Activated effector memory CD4-positive, alpha-beta T cell treated with Interleukin-2 at 50 U/mL for 16 hours (primary cell): ENCODE measurements around the gene MYO1E.

Experiments used
- DNase-seq: peaks from one replicate; pipeline ENCODE4 v3.0.0-alpha.2; 2020

The MYO1E gene

DNA sequence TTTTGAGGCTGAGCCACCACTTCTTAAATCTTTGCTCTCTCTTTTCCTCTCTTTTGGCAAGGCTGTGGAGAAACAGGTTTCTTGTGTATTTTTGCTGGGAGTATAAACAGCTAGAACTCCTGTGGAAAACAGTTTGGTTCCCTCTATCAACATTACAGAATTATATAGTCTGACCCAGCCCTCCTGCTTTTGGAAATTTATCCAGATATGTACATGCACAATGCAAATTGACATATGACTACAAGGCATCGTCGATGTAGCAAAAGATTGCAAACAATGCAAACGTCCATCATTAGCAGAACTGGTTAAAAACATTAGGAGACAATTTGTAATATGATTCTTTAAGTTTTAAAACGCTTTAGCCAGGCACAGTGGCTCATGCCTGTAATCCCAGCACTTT lies 12.5 kb upstream of the MYO1E start:
- no peak for DNase-seq

DNA sequence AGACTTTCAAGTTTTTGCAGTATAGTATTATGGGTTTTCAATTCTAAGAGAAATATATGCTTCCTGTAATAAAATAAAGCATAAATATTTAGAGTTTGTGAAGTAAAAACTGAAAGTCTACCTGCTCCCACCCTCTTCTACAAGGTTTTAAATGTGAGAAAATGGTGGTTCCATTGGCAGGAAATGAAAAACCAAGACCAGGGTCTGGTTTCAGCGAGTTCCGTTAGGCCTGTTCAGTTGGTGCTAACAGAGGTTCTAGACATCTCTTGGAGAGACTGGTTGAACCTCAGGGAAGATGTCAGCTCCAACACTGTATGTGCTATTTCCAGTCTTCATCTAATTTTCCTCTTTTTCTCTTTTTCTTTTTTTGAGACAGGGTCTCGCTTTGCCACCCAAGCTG lies 11.8 kb upstream of the MYO1E start:
- no peak for DNase-seq

DNA sequence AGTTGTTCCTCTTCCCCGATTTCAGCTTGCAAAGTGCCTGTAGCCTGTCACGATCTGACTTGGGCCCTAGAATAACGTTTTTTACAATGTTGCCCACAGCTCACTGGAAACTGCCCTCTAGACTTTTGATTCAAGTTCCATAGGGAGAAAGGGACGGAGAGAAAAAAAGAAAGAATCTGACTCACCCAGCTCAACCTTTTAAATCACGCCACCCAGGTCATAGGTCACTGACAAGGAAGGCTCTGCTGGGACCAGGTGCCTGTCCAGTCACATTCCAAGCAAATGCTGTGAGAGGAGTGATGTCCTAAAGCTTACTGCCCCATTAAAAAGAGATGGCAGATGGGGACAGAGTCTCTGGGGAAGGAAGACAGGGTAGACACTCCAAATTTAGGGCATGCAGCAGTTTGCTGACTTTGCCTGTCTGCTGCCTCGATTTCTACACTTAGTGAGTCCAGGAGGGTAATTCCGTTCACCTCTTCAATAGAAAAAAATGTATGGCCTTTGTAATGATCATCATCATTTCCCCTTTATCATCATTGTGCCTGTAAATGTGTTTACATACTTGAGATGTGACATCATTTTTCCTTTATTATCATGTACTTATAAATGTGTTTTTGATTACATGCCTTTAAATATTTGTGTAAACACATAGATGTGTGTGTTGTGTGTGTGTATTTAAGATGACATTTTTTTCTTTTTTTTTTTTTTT lies 8.4 kb upstream of the MYO1E start:
- no peak for DNase-seq

DNA sequence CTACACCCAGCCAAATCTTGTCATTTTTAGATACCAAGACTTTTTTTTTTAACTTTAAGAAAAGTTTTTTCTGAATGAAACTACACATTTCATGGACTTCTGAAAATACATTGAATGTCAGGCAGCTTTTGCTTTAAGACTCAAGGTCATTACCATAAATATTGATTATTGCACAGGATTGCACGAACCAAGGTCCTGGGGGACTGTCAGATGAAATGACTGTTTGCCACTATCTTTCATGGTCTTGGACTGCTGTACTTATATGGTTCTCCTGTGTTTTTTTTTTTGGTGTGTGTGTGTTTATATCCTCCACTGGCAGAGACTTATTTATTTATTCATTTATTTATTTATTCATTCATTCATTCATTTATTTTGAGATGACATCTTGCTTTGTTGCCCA lies 6.9 kb upstream of the MYO1E start:
- DNase-seq = no peak

DNA sequence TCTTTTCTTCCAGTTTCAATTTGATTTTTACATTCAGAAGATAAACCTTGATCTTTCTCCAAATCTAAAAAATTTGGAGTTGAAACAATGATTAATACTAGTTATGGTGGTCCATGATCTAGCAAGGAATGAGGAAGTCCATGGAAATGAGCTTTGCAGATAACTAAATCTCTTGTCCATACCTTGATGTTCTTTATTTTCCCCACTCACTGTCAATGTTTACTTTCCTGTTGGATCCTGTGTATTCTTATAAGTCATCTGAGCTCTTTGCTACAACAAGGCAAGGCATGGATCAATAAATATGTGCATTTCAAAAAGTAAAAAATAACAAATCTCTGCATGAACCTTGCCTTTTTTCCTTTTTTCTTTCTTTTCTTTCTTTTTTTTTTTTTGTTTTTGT lies 6.2 kb upstream of the MYO1E start:
- DNase-seq = no peak

DNA sequence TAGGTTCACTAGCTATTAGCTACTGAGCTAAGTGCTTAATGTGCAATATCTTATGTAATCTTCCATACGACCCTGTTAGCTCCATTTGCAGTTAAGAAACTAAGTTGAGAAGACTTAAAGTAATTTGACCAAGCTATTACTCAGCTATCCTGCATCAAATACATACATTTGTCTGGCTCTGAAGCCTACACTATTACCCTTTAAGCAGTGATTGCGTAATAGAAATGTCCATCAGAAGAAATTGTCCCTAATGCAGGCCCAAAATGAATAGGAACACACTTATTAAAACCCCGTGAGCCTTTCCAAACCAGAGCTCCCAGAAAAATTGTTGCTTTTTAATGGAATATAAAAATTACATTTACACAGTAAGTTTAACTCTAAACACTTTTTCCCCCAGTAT lies 5.3 kb upstream of the MYO1E start:
- DNase-seq = no peak

DNA sequence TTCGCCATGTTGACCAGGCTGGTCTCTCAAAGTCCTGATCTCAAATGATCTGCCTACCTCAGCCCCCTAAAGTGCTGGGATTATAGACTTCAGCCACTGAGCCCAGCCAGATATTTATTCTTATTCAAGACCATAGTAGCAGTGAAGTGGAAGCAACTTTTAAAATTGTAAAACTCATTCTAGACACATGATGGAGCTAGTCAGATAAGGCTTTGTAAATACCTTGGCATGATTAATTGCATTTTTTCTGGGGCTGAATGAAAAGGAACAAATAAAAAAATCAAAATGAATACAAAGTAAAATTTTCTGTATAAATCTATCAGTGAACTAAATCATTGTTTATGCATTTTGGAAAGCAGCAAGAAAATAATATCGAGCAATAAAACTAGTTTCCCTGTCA lies 4.1 kb upstream of the MYO1E start:
- no peak for DNase-seq

DNA sequence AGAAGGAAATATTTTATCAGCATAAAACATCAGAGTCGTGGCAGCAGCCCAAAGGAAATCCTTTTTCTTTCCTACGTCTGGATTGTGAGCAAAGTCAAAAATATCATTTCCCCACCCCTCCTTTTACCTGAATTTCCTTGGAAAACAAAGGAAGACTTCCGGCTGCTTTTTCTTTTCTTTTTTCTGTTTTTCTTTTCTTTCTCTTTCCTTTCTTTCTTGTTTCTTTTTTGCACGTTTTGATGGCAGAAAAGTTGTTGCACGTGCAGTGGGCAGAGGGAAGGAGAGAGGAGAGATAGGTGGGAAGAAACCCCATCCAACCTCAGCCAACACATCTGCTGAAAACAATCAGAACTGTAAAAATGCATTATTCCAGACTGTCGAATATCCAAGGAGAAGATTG lies 544 bp upstream of the MYO1E start:
- no peak for DNase-seq

DNA sequence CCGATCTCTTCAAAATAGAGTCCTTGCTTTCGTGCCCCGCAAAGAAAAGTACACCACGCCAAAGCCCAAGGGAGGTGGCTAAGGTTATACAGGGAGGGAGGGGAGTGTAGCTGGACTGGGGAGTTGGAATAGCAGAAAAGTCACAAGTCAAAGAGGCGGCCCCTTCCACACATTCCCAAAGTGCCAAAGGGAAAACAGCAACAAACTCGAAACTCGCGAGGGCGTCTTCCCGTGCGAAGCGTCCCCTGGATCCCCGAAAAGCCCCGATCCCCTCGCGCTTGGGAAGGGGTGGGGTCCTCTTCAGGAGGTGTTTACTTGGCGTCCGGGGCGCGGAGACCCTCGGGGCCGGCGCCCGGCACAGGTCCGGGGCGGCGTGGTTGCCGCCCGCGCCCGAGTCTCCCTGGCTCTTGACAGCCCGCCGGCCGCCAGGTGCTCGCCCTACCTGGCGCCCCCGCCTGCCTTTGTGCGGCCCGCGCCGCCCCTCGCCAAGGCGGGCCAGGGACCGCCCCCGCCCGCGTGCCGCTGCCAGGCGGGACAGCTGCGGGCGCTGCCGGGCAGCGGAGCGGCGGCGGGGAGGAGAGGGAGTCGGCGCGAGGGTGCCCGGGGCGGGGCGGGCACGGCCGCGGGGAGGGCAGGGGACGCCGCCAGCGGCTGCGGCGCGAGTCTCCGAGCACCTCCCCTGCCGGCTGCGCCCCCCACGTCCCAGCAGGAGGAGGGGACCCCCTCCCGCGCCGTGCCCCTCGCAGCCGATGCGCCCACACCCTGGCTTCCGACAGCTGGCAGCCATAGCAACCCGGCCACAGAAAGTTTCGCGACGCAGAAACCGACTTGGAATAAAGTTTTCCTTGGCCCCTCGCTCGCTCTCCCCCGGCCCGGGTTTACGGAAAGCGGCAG lies 966 bp downstream of the MYO1E start:
- no peak for DNase-seq

DNA sequence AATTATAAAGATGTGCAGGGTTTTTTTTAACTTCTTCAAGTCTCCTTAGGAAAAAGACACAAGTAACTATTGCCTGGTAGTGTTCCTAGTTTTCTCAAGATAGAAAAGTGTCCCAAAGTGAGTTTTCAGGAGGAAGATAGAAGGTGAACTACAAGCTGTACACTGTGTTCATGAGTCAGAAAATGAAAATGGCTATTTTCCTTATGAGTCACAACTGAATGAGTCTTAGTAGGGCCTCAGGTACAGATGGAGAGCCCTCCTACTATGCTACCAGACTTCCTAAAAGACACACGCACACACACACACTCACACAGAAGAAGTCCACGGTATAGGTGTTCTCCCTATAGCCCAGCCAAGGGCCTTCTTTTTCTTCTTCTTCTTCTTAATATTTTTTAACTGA lies 3.1 kb downstream of the MYO1E start:
- no peak for DNase-seq

DNA sequence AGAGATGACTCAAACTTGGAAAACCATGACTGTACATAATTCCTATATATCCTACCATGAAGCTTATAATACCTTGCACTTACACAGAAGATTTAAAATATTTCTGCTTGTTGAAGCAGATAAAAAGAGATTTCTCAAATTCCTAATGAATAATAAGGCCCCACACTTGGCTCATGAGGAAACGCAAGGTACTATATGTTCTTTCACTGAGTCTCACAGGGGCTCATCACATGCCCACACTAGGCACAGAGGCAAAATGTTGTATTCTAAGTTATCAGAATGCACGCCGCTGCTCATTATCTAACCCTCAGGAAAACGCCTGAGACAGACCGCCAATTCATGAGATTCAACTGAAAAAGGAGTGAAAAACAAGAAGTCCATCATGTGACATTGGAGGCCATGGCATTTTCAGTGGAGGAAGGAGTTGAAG lies 5.6 kb downstream of the MYO1E start:
- DNase-seq = no peak

DNA sequence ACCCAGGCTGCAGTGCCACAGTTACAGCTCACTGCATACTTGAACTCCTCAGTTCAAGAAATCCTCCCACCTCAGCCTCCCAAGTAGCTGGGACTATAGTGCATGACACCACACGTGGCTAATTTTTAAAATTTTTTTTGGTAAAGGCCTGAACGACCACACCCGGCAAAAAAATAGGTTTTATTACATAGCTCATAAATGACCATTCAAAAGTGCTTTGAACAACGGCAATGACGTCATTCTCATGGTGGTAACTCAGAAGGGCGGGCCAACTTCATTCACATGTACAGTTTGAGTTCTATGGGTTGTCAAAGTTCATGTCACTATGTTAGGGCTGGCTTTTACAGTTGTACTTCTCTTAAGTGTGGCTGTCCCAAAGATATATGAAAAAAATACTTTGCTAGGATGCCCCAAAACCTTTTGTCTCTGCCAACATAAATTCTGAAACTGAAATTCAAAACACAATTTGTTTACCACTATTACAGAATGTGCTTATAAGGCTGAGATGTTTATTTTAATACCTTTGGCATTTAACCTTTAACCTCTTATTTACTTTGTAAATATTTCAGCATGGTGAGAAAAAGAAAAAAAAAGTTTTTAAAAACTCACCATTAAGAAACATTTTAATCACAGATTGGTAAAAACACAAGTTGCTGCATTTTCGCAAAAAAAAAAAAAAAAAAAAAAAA lies 6.2 kb downstream of the MYO1E start:
- no peak for DNase-seq

DNA sequence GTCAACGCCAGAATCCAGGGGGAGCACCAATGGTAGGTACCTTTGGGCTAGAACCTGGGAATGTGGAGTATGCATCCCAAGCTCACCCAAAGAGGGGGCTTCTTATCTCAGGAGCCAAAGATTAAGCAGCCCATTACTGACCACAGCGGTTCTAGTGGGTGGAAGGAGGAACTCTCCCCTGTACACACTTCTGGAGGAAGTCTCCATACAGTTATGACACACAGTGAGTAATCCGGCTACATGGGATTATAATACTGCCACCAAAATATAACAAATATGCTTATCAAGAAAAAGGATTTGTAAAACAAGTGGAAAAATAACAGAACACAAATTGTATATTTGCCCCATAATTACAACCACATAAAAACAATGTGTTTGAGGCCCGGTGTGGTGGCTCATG lies 8.4 kb downstream of the MYO1E start:
- DNase-seq = no peak

DNA sequence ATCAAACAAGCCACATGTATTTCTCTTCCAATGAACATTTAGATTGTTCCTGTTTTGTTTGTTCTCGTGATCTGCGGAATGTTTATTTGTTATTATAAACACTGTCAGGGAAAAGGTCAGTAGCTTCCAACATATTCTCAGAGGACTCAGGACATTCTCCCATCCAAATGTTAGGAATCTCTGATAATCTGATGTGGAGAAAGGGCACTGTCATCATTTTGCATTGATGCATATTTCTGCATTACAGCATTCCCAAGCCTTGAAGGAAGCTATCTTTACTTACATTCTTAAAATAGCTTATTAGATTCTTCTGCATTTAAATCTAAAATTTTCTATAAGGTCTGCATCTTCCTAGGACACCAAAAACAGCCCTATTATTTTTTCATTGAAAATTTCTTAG lies 10.3 kb downstream of the MYO1E start:
- DNase-seq = no peak

DNA sequence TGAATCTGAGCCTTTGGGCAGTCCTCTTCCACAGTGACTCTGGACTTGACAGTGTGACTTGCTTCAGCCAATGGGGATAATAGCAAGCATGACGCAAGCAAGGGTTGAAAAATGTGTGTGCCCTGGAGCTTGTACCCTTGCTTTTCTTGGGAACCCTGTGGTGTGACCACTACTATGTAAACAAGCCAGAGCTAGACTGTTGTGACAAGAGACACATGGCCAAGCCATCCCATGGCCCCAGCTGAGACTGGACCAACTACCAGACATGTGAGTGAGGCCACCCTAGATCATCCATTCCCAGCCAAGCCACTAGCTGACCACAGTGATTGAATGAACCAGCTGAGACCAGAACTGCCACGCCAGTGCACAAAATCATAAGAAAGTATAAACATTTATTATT lies 11.8 kb downstream of the MYO1E start:
- no peak for DNase-seq

DNA sequence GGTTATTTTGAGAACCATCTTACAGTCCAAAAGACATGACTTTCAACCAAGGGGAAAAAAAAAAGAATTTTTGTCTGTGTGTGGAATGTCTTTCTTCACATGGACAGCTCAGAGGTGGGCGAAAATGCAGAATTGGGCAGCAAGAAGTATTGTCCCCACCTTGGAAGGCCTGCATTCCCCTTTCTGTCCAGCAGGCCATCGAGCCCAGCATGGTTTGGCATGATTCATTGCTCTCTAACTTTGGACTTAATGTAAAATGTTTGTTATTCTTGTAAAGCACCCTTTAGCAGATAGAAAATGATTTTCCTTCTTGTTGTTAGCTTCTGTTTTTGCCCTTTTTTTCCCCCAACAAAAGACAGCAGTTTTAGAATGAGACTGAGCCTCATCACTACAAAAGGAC lies 12.4 kb downstream of the MYO1E start:
- DNase-seq = no peak

DNA sequence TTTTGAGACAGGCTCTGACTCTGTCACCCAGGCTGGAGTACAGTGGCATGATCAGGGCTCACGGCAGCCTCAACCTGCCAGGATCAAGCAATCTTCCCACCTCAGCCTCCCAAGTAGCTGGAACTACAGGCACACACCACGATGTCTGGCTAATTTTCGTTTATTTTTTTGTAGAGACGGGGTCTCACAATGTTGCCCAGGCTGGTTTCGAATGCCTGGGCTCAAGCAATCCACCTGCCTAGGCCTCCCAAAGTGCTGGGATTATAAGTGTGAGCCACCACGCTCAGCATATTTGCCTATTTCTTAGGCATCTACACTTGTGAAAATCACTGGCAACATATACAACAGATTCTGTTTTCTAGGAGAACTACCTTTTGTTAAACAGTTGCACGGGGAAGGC lies 16.9 kb downstream of the MYO1E start:
- DNase-seq = no peak

DNA sequence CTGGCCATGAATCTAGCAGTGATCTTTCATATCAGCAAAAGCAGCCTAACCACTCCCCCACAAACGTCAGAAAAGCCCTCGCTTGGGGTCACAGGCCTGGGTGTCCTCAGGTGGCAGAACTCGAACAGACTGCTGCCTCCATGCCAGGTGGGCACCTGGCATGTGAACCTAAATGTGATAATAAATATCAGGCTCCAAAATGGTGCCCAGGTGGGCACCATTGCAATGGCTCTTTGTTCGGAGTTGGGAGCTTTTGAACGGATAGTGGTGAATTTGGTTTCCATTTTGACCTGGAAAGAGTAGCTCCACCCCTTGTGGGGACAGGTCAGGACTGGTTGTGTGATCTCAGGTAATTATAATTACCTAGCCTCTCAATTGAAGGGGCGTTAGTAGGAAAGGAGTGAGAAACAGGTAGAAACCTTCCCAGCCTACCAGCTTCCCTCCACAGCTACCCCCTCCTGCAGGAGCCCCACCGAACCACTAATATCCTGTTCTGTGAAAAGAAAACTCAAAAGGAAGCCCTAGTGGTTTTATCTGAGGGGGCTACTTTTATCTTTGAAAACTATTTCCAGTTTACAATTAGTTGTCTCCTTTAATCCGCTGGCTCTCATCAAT lies 18.1 kb downstream of the MYO1E start:
- DNase-seq = no peak

DNA sequence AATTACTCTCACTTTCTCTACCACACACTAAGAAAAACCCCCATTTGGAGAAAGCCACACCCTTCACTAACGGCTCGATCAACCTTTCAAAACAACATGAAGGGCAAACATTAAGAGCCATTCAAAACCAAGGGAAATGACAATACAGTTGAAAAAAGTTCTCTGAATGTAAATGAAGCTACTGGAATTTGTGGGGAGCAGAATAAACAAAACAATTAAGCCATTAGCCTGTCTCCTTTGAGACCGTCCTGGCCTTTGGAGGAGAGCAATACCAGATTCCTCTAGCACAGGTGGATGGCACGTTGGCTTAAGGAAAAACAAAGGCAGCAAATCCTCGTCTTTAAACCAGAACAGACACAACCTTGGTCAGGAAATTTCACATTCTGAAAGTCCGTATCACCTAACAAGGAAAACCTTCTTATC lies 18.7 kb downstream of the MYO1E start:
- DNase-seq = no peak

DNA sequence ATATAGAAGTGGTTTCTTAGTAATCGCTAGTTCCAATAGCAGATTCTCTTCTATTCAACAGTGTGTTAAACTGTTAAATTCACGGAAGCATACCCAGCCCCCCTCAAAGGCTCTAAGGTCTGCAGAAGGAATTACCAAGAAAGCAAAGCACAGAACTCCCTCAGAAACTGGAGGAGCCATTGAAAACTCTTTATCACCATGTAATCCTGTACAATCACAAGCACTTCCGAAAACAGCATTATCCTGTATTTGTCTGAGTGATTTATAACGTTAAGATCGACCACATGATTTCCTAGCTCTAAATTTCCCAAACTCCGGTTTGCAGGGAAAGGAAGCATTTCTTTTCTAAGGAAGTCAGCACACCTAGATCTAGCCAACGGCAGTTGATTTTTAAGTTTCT lies 20.0 kb downstream of the MYO1E start:
- DNase-seq = no peak

DNA sequence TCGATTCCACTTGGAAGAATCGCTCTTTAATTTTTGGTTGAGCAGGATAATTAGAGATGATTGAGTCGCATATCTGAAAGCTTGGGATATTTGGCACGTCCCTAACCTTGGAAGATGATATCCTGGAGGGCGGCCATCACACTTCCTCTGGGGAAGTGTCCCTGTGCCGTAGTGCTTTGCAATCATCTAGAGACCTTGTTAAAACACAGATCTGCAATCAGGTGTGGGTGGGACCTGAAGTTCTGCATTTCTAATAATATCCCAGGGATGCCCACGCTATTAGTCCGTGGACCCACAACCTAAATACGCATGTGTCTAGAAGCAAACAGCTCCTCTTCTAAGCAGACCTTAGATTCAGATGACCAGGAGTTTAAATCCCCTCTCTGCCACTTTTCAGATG lies 20.5 kb downstream of the MYO1E start:
- no peak for DNase-seq

DNA sequence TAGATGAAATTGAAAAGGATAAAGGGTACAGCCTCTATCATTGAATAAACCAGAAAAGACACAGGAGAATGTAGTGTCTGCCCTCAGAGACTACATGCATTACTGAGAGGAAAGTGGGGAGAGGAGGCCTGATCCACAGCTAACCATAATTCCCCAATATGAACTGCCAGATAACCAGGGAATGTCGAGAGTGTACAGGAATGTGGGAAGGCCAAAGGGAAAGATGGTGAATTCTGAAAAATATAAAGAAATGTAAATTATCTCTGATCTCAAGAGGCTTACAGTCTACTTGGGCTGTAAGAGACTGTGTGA lies 22.3 kb downstream of the MYO1E start:
- no peak for DNase-seq

DNA sequence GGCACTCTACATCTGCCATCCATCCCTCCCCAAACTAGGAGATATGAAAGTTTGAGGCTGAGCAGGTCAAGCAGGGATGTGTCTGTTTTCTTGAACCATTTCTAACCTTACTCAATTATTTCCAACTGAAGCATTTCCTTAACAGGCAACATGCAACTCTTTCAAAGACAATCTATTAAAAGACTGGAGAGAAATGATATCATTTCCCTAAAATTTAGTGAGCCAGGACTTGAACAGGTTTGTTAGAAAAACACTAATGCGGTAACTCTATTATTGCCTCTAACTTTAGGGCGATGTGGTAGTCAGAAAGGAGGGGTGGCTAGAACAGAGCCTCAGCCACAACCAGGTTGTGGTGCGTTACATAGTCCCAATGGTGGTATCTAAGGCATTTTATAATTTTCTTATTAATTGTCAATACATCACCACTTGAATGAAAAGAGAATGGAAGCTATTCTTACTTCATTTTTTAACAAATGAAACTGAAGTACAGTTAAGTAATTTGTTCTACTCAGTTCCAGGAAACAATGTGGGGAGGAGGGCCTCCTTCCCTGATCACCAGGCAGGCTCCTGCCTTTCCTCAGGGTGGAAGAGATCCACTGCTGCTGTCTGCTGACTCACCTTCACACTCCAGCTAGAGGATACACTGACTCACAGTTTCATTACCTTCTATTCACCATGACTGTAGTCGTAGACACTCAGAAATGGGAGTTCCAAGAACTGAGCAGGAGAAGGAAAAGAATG lies 22.8 kb downstream of the MYO1E start:
- no peak for DNase-seq
